Dermis blood vessel endothelial cell (primary cell): ENCODE results near the gene CAV1. TPM values are rescaled to one million over a fixed set of nuclear protein-coding genes. Genes with fewer than 3 reads are reported as not detected.

ENCODE experiments used
- DNase-seq: peaks from one replicate; pipeline ENCODE4 v3.0.0; 2010
- total RNA-seq: library from RNA; depleted of rRNA; stranded (reverse); fragments of >200 nt; gene quantifications from 2 replicates; pipeline ENCODE4 v1.2.3, GENCODE V29; 2014

CAV1 gene
- total RNA-seq, 1 donor from 2014 or later, result 1,771 TPM

- no peak for DNase-seq
Observed at GRCh38 chr7:116532102-116532688, 7.4 kb downstream of the CAV1 start.

GRCh38 chr7:116534790-116535189 lies 10.0 kb downstream of the CAV1 start:
- DNase-seq, result peak; percentile 64

DNA sequence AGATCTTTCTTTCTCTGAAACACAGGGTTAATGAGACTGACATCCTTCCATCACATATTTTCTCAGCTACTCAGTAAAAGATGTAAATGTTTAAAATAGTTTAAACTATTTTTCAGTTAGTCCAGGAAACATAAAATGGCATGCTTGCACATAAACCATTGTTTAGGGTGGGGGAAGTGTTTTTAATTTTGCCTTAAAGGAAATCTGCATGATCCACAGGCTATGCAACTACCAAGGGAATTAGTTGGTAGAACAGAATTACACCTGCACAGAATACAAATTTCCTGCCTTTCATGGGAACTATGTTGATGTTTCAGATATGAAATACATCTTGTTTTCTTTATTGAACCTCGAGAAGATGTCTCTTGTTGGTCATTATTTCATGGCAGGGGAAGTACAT lies 10.6 kb downstream of the CAV1 start:
- DNase-seq, result peak; percentile 84

GRCh38 chr7:116538138-116538537 lies 13.3 kb downstream of the CAV1 start:
- DNase-seq, result no peak

DNA sequence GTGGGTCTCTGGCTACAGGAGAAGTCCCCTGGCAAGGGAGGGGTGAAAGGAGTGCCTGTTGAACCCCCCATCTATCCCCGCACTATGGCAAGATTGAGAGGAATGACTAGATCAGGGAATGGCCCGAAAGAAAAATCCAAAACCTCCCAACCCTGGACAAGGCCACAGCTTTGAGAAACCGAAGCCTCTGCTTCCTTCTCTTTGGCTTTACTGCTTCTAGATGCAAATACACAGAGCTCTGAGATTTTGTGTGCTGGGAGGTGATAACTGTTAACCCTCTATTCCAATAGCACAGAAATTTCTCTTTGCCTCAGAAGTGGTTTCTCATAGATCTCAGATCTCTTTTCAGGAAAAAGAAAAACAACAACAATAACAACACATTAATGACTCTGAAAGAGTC lies 15.0 kb downstream of the CAV1 start:
- DNase-seq, result no peak

GRCh38 chr7:116540743-116541142 lies 15.9 kb downstream of the CAV1 start:
- DNase-seq, result peak; percentile 55

GRCh38 chr7:116541951-116542350 lies 17.1 kb downstream of the CAV1 start:
- DNase-seq, result peak; percentile 21

DNA sequence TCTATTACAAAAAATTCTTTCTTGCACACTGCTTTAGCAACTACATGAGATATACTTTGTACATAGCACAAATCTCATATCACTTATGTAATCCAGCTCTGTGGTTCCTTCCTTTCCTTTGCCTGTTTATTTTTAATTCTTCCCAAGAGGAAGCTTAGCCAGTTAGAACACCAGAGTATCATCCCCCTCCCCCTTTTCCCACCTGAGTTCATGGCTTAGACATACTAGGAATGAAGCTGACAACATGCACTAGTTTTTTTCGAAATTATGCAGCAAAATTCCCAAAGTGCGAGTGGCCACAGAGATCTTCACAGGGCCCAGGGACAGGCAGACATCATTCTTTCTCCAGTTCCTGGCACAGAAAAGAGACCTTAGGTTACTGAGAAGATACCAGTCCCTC lies 17.8 kb downstream of the CAV1 start:
- DNase-seq, result no peak

- peak; percentile 68 for DNase-seq
Observed at GRCh38 chr7:116543664-116544063, 18.8 kb downstream of the CAV1 start.

DNA sequence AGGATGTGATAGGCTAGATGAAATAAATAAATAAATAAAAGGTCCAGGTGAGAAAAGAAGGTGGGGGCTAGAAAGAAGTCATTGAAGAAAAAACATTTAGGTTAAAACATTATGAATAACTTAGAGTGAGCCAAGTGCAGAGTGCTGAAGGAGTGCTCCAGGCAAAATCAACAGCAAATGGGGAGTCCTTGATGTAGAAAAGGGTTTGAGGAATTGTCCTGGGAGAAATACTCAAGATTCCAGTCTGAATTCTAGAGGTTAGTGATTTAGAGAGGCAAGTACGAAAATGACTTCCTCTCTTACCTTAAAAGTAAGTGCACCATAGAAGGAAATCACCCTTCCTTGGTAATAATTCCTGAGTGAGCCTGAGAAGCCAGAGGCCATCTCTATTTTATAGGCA lies 19.7 kb downstream of the CAV1 start:
- DNase-seq, result no peak

DNA sequence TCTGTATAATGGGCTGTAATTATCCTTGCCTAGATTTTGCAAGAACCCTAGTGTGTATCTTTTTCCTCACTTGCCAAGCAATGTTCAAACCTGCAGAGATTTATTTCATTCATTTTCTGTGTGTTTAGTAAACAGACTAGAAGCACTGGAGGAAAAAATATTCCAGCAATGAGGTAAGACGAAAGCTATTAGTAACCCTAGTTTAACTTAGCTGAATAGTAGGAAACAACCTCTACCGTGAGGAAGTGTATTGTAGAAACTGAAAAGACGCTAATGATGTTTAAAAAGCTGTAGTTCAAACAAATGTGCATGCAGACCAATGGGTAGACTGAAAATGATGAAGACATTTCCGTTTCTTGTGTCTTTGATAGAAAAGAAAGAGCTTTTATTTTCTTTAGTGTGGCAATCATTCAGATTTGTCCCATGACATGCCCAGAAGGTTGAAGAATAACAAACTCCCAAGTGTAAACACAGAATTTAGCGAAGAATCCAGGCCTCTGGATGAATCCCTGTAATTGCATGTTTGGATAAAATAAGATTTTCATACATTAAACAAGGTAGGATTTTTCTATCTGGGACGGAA lies 20.7 kb downstream of the CAV1 start:
- DNase-seq, result no peak

- no peak for DNase-seq
Observed at GRCh38 chr7:116546054-116546453, 21.2 kb downstream of the CAV1 start.

DNA sequence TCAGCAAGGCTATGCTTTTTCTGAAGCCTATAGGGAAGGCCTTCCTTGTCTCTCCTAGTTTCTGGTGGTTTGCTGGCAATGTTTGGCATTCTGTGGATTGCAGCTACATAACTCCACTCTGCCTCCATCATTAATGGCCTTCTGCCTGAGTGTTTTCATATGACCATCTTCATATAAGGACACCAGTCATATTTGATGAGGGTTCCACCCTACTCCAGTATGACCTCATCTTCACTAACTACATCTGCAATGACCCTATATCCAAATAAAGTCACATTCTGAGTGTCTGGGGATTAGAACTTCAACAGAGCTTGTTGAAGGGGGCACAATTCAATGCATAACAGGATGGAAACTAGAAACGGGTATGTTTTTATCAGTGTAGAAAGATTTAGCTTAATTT lies 22.1 kb downstream of the CAV1 start:
- no peak for DNase-seq

DNA sequence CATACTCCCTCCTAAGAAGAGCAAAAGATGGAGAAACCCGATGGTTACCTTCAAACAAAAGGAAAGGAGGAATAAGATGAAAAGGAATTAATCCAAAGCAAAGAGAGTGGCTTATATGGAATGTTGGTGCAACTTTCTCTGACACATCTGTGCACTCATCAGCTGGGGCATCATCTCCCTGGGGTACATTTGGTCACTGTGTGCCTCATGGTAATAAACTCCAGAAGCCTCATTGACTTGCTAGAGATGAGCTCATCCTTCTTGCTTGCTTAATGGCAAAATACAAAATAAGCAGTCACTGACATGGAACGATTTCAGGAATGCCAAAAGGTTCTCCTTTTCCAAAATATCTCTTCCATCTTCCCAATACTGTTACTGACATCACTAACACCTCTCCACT lies 22.5 kb downstream of the CAV1 start:
- DNase-seq, result no peak

GRCh38 chr7:116548506-116548905 lies 23.7 kb downstream of the CAV1 start:
- DNase-seq, result no peak

DNA sequence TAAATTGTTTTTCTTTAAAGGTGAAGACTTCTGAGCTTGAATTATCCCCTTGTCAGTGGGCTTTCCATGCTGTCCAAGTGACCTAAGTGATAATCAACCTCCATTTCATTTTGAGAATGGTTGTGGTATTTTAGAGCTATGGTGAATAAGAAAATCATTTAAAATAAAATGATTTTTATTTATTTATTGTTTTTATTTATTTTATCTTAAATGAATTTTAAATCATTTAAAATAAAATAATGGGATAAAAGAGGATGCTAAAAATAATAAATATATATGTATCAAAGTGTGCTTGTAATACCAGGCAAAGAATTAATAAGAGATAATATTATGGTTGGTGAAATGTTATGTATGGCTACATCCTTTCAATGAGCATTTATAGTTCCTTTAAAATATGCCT lies 24.5 kb downstream of the CAV1 start:
- no peak for DNase-seq

- DNase-seq, result peak; percentile 25
Observed at GRCh38 chr7:116551692-116552091, 26.9 kb downstream of the CAV1 start.

DNA sequence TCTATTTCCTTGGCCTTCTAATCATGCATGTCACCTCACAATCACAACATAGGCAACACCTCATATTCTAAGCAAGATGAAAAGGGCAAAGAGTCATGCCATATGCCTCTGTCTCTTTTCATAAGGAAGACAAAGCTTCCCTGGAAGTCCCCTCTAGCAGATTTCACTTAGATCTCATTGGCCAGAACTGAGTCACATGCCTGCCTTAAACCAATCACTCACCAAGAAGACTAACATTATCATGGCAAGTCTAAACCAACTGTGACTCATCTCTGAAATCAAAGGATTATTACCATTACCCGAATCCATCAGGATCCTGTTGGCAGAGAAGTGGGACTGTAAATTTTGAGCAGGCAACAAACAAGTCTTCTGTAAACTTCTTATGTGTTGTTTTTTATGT lies 27.8 kb downstream of the CAV1 start:
- DNase-seq, result peak; percentile 77

DNA sequence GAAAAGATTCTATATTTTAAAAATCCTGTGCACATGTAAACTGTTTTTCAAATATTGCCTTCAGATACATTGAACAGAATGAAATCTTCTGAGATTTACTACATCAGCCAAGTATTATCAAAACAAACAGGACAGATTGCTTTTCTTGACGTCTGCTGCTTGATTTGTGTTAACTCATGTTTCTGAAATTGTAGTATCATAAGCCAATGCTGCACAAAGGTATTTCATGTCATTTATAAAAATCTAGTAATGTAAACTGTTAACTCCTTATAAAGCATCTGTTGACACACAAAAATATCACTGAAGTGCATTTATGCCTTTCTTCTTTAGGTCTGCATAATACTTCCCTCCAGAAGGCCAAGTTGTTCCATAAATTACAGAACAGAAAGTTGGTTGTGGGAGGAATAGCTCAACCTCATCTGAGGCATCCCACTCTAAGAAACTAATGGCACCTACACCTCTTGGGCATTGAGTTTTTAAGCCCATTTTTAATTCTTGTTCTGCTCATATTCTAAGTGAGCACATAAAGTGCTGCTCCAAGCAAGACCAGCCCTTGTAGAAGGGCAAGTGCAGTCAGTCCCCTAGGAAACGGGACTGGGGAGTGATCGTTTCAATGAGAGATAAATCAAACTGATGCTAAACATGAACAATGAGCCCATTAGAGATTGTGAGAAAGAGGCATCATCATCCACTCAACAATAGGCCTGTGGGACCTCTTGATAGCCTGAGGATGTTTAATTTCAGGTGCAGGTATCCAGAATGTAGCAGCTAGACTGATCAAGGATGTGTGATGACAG lies 28.5 kb downstream of the CAV1 start:
- peak; percentile 17 for DNase-seq

DNA sequence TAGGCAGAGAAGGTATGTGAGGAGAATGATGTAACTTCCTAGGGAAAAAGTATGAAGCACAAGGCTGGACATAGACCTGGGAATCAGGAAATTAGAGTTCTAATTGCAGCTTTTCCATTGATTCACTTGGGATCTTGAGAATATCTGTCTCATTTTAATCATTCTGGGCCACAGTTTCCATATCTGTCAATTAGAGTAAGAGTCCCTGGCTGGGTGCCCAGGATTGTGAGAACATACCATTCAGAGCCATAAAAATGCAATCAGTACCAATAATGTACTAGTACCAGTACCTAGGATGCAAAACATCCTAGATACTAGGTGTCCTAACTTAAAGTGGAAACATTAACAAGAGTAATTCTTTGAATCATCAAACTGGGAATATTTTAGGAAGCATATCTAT lies 29.6 kb downstream of the CAV1 start:
- peak; percentile 83 for DNase-seq

- peak; percentile 17 for DNase-seq
Observed at GRCh38 chr7:116554911-116555310, 30.1 kb downstream of the CAV1 start.

GRCh38 chr7:116557066-116557585 lies 32.3 kb downstream of the CAV1 start:
- DNase-seq, result no peak

DNA sequence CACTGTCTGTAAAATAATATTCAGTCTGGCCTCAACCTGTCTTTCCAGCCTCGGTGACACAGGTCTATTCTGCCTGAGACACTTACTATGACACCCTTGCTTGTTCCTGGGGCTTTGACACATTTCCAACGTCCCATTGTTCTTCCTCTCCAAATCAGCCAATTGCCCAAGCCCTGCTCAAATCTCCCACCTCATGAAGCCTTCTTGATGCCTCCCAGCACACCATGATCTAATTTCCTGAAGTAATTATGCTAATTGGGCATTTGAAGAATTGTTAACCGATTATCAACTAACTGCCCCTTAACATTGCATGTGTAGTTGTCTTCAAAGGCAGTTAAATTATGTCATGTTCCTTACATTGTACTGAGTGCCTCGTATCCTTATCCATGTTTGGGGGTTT lies 33.1 kb downstream of the CAV1 start:
- DNase-seq, result peak; percentile 38
